Activated T-cell treated with anti-CD3 and anti-CD28 coated beads, Interleukin-2, amount 50 U/mL, for 72 hours (primary cell): ENCODE results near the gene CDH10. TPM values are rescaled to one million over a fixed set of nuclear protein-coding genes. Genes with fewer than 3 reads are reported as not detected.

Source experiments
- ATAC-seq, 2 donors: fragments of 150-1000 bp; cut with Tn5 transposase; replicated peaks in 1 of 2; 2 replicates each; pipeline ENCODE4 v1.10.0; 2021; ENCODE audit warnings: moderate library complexity in 2 of 2, mild to moderate bottlenecking in 1 of 2
- DNase-seq, 2 donors: peaks; one replicate each; pipeline ENCODE4 v3.0.0; 2021 to 2022; ENCODE audit warnings: mixed read lengths in 1 of 2
- H3K27ac Mint-ChIP-seq: one replicate; pipeline ENCODE4 v1.8.0; 2022; ENCODE audit warnings: mild to moderate bottlenecking, moderate library complexity, mixed read lengths
- H3K27me3 Mint-ChIP-seq: one replicate; pipeline ENCODE4 v1.8.0; 2022; ENCODE audit warnings: low read depth, mixed read lengths
- H3K36me3 Mint-ChIP-seq, 2 donors: one replicate each; pipeline ENCODE4 v1.8.0; 2022; ENCODE audit warnings: mixed read lengths in 2 of 2, mild to moderate bottlenecking in 1 of 2; ENCODE audit not compliant: insufficient read depth in 2 of 2
- H3K4me1 Mint-ChIP-seq: one replicate; pipeline ENCODE4 v1.8.0; 2022; ENCODE audit warnings: low read depth, mixed read lengths
- H3K4me3 Mint-ChIP-seq, 2 donors: one replicate each; pipeline ENCODE4 v1.8.0; 2022; ENCODE audit warnings: mild to moderate bottlenecking in 2 of 2, mixed read lengths in 2 of 2, moderate library complexity in 2 of 2
- H3K9me3 Mint-ChIP-seq, 2 donors: one replicate each; pipeline ENCODE4 v1.8.0; 2022; ENCODE audit warnings: mixed read lengths in 2 of 2
- total RNA-seq, 2 donors: library from RNA; stranded (reverse); gene quantifications; one replicate each; pipeline ENCODE4 v1.2.3, GENCODE V29; 2022

CDH10 gene
- total RNA-seq, 2 donors from 2014 or later, result not detected

DNA sequence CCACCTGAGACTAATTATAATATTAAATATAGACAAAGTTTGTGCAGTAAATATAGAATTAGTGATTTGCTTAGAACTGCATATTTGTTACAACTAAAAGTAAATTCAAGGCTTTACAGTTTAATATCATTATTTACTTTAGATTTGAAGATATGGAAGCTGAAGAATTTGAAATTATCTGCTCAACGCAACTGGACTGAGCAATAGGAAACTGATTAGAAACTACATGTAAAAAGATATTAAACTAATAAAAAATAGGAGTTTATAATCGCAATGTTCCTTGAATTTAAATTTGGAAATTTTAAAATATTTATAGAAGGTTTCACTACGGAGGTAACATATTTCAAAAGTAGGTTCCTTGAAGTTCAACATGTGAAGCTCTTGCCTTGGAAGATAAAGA is 55.2 kb downstream of the CDH10 start:
- DNase-seq, result no peak
- H3K36me3 Mint-ChIP-seq, result no peaks in the 10 kb centered on the region
- no peak for ATAC-seq
- H3K27me3 Mint-ChIP-seq, result no peaks in the 10 kb centered on the region
- peaks cover 3 to 7% of the 10 kb centered on the region in 2 donors for H3K9me3 Mint-ChIP-seq
- no peaks in the 10 kb centered on the region for H3K4me1 Mint-ChIP-seq
- no peak overlapping the region for H3K27ac Mint-ChIP-seq
- H3K4me3 Mint-ChIP-seq, result no peak overlapping the region

DNA sequence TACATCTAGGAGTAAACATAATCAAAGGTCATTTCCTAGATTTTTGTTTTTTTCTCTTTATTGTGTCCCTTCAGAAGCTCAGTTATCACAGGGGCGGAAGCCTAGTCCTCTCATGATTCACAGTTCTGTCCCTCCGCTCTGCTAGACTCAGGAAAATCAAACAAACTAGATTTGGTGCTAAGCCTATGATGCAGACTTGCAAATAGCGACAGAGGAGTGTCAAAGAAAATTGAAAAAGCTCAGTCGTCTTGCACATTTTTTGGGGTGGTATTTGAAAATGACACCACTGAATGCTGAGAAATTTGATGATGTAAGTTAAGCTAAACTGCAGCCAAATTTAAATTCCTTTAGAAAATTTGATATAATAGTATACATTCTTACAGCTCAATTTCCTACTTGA is 59.0 kb downstream of the CDH10 start:
- Mint-ChIP-seq H3K9me3 (peaks cover 8 to 9% of the 10 kb centered on the region in 2 donors), H3K27me3 (no peaks in the 10 kb centered on the region), H3K4me3 (no peak overlapping the region), H3K27ac (no peak overlapping the region), H3K4me1 (no peaks in the 10 kb centered on the region), H3K36me3 (no peaks in the 10 kb centered on the region)
- DNase-seq (no peak), ATAC-seq (no peak)

DNA sequence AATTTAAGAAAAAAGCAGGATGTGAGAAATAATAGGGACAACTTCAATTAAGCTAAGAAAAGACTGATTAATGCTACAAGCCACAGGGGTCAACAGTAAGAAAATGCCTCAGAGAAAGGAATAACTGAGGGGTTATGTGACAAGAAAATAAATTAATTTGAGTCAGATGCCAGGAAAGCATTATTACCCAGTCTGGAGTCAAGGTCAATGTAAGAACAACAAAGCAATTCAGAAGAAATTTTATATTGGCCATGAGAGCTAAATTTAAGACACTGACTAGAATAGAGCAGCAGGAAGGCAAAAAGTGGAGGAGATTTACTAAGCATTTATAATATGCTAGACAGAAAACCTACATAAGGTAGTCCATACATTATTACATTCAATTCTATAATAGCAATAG is 73.5 kb downstream of the CDH10 start:
- H3K27me3 Mint-ChIP-seq, result no peaks in the 10 kb centered on the region
- H3K4me3 Mint-ChIP-seq, result no peak overlapping the region
- ATAC-seq (no peak), DNase-seq (no peak)
- H3K9me3 Mint-ChIP-seq, result peaks cover 1 to 4% of the 10 kb centered on the region in 2 donors
- H3K36me3 Mint-ChIP-seq, result no peaks in the 10 kb centered on the region
- H3K27ac Mint-ChIP-seq, result no peak overlapping the region
- no peaks in the 10 kb centered on the region for H3K4me1 Mint-ChIP-seq

DNA sequence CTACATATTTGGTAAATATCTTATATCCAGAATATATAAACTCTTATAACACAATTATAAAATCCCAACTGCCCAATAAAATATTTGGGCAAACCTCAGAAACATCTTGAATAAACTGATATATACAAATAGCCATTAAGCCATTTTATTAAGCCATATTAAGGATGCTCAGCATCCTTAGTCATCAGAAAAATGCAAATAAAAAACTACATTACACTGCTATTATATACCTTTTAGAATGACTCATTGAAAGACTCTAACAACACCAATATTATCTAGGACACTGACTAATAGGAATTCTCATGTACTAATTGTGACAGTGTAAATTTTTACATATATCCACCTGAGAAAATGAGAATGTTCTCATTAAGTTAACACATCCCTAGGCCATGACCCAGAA is 77.8 kb downstream of the CDH10 start:
- no peak overlapping the region for H3K27ac Mint-ChIP-seq
- ATAC-seq (no peak), DNase-seq (no peak)
- no peak overlapping the region for H3K4me3 Mint-ChIP-seq
- H3K36me3 Mint-ChIP-seq, result no peaks in the 10 kb centered on the region
- no peaks in the 10 kb centered on the region for H3K4me1 Mint-ChIP-seq
- peaks cover 4 to 6% of the 10 kb centered on the region in 2 donors for H3K9me3 Mint-ChIP-seq
- H3K27me3 Mint-ChIP-seq, result no peaks in the 10 kb centered on the region

DNA sequence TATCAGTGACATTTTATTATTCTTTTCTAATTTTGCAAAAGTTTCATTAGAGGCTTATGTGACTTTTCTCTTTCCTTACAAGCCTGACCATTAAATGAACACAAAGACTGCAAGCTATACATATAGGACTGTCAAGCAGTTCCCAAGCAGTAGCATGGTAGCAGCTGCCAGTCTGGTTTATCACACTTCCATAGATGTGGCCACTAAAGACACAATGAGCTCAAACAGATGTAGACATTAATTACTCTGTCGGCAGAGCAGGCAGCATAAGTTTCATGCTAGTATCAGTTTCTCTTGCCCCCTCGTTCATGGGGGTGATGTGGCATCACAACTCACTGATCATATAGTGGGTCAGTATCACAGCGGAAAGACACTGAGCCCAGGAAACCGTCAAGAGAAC is 89.5 kb downstream of the CDH10 start:
- ATAC-seq (no peak), DNase-seq (no peak)
- H3K4me3 Mint-ChIP-seq, result no peak overlapping the region

DNA sequence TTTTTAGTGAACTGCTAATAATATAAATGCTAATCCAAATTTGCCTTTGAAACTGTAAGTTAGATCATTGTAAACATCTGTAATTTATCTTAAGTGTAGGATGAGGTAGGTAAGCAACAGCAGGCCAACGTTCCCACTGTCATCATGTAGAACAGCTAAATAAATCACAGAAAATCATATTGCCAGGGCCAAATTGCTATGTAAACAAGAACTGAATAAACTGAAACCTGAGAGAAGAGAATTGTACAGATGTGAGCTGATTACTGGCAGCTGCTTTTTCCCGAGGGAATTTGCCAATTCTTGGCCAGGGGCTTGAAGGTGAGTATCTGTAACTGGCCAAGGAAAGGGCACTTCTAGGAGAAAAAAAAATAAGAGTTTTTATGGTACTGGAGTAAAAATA is 97.6 kb downstream of the CDH10 start:
- H3K4me1 Mint-ChIP-seq, result no peaks in the 10 kb centered on the region

More for the DNA sequence above, 89.5 kb downstream of the CDH10 start:
- H3K36me3 Mint-ChIP-seq, result no peaks in the 10 kb centered on the region
- H3K9me3 Mint-ChIP-seq, result peaks cover 1 to 10% of the 10 kb centered on the region in 2 donors
- H3K27ac Mint-ChIP-seq, result no peak overlapping the region
- no peaks in the 10 kb centered on the region for H3K4me1 Mint-ChIP-seq
- H3K27me3 Mint-ChIP-seq, result no peaks in the 10 kb centered on the region

DNA sequence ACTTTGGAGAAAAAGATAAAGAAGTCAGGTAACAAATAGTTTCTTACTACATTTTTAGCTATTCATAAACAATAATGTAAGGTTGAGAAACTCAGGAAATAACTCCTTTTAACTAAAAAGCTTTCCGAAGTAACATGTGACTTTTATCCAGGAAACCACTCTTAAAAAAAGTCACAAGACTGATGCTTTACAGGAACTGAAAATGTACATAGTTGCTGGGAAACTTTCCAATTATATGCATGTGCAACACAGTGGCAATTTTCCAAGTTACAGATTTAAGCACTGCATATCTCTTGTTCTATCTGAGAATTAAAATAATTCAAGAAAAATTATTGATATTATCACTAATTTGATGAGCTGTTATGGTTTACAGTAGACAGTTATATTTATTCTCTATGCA is 105.2 kb downstream of the CDH10 start:
- no peak overlapping the region for H3K4me3 Mint-ChIP-seq

More for the DNA sequence above, 97.6 kb downstream of the CDH10 start:
- H3K36me3 Mint-ChIP-seq, result peaks cover 0 to 2% of the 10 kb centered on the region in 2 donors
- no peaks in the 10 kb centered on the region for H3K27me3 Mint-ChIP-seq
- peaks cover 0 to 12% of the 10 kb centered on the region in 2 donors for H3K9me3 Mint-ChIP-seq
- ATAC-seq, result no peak
- no peak overlapping the region for H3K4me3 Mint-ChIP-seq
- no peak overlapping the region for H3K27ac Mint-ChIP-seq
- no peak for DNase-seq

DNA sequence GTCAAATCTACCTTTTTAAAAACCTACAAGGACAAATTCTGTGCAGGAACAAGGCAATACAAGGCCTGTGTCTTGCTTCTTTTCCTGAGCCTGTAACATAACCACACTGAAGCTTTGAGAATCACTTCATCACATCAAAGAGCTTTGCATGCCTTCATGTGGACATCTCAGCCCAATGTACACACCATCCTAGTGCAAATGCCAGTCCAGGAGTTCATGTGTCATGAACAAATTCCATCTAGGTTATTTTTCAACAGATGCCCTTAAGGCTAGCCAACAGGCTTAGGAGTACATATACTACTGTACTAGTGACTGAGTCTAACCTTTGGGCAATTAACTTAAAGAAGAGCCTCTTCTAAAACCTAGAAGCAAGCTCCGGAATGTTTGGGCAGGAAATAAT is 106.4 kb downstream of the CDH10 start:
- Mint-ChIP-seq H3K27ac (no peak overlapping the region), H3K4me1 (no peaks in the 10 kb centered on the region), H3K27me3 (no peaks in the 10 kb centered on the region), H3K36me3 (no peaks in the 10 kb centered on the region), H3K4me3 (no peak overlapping the region), H3K9me3 (peaks cover 0 to 3% of the 10 kb centered on the region in 2 donors)
- no peak for ATAC-seq
- DNase-seq, result no peak

More for the DNA sequence above, 105.2 kb downstream of the CDH10 start:
- DNase-seq (no peak), ATAC-seq (no peak)
- no peak overlapping the region for H3K27ac Mint-ChIP-seq
- no peaks in the 10 kb centered on the region for H3K4me1 Mint-ChIP-seq
- no peaks in the 10 kb centered on the region for H3K36me3 Mint-ChIP-seq
- no peaks in the 10 kb centered on the region for H3K27me3 Mint-ChIP-seq
- H3K9me3 Mint-ChIP-seq, result peaks cover 2 to 3% of the 10 kb centered on the region in 2 donors

DNA sequence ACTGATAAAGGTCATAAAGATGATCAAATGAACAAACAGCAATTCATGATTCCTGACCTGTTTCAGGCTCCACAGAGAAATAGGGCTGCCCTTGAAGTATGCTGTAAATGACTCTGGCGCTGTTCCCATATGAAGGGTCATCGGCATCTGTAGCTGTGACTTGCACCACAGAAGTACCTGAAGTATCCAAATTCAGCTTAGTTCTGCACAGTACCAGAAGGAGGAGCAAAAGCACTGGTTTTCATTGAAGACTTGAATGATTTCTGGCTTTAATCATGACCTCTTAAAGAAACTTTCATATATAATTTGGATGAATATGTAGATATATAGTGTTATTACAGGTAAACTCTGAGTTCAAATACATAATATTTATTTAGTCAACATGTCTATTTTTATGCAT is 109.1 kb downstream of the CDH10 start:
- no peak overlapping the region for H3K27ac Mint-ChIP-seq
- DNase-seq (no peak), ATAC-seq (no peak)
- H3K4me1 Mint-ChIP-seq, result no peaks in the 10 kb centered on the region
- H3K9me3 Mint-ChIP-seq, result peaks cover 2 to 6% of the 10 kb centered on the region in 2 donors
- H3K36me3 Mint-ChIP-seq, result no peaks in the 10 kb centered on the region
- no peaks in the 10 kb centered on the region for H3K27me3 Mint-ChIP-seq
- H3K4me3 Mint-ChIP-seq, result no peak overlapping the region

DNA sequence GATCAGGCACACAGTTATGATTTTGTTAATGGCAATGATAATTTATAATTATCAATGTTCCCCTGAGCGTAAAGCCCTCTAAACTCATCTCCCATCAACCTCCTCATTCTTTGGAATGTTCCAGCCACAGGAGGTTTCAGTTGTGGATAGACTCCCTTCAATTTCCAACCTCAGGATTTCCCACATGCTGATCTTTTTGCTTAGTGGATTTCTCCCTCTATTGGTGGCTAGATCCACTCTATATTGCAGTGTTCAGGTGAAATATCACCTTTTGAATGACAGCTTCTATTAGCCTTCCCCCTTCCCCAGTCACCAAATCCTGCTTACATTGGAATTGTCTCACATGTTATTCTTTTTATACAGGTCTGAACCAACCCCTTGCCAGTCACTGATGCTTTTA is 113.9 kb downstream of the CDH10 start:
- H3K27me3 Mint-ChIP-seq, result no peaks in the 10 kb centered on the region
- no peak overlapping the region for H3K4me3 Mint-ChIP-seq
- H3K27ac Mint-ChIP-seq, result no peak overlapping the region
- peaks cover 6 to 9% of the 10 kb centered on the region in 2 donors for H3K9me3 Mint-ChIP-seq
- H3K36me3 Mint-ChIP-seq, result no peaks in the 10 kb centered on the region
- no peak for ATAC-seq
- no peaks in the 10 kb centered on the region for H3K4me1 Mint-ChIP-seq
- DNase-seq, result no peak

DNA sequence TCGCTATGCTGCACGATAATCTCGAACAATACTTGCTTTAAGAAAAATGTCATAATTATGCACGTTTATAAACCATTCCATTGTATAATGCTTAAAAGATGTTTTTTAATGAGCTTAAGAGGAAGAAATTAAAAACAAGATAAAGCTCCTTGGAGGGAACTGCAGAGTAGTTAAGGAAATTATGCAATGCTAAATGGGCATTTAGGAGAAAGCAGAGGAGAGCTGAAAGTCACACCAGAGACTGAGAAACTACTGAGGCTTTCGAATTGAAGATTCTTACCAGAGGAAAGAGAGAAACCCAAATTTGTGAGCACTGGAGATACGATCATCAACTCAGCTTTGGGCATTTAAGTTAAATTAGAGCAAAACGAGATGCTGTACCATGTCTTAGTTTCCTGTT is 119.4 kb downstream of the CDH10 start:
- ATAC-seq, result no peak
- no peak for DNase-seq
- H3K36me3 Mint-ChIP-seq, result no peaks in the 10 kb centered on the region

DNA sequence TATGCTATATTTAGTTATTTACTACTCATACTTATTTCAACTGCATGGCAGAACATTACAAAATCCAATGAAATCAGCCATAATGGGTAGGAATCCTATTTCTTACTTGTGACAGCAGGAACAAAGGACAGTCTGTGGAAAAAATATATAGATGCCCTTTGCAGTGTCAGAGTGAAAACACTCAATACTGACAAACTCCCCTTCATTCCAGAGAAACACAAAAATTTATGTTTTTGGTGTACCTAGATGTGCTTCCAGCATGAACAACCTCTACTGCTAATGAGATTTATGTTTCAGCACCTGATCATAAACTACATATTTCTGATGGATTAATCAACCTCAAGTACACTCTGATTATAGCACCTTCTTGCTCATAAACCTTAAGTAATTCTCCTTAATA is 132.4 kb downstream of the CDH10 start:
- ATAC-seq, result no peak

More for the DNA sequence above, 119.4 kb downstream of the CDH10 start:
- Mint-ChIP-seq H3K27me3 (no peaks in the 10 kb centered on the region), H3K9me3 (peaks cover 0 to 7% of the 10 kb centered on the region in 2 donors), H3K4me3 (no peak overlapping the region), H3K4me1 (no peaks in the 10 kb centered on the region), H3K27ac (no peak overlapping the region)

DNA sequence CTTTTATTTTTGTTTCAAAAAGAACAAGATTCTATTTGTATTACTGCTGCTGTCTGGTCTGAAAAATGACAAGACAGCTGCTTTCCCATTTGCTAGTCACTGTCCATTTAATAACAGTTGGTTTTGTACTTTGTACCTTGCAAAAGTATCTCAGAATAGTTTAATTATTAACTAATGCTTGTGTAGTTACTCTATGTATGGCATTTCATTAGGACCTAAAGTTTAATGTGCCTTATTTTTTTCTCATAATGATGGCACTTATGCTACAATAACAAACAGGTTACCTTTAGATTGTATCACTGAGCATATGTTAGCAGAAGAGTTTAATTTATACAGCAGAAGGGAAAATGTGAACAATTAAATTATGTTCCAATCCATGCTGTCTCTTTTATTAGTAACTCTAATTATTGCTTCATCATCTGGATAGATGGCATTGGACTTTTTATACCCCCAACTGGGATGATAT is 134.2 kb downstream of the CDH10 start:
- Mint-ChIP-seq H3K4me1 (no peaks in the 10 kb centered on the region), H3K27ac (no peak overlapping the region), H3K27me3 (no peaks in the 10 kb centered on the region), H3K9me3 (peaks cover 2 to 11% of the 10 kb centered on the region in 2 donors), H3K4me3 (no peak overlapping the region), H3K36me3 (no peaks in the 10 kb centered on the region)
- DNase-seq (no peak), ATAC-seq (no peak)

More for the DNA sequence above, 132.4 kb downstream of the CDH10 start:
- Mint-ChIP-seq H3K36me3 (peaks cover 0 to 2% of the 10 kb centered on the region in 2 donors), H3K27me3 (no peaks in the 10 kb centered on the region), H3K4me3 (no peak overlapping the region), H3K9me3 (peaks cover 3 to 9% of the 10 kb centered on the region in 2 donors), H3K27ac (no peak overlapping the region), H3K4me1 (no peaks in the 10 kb centered on the region)
- no peak for DNase-seq

DNA sequence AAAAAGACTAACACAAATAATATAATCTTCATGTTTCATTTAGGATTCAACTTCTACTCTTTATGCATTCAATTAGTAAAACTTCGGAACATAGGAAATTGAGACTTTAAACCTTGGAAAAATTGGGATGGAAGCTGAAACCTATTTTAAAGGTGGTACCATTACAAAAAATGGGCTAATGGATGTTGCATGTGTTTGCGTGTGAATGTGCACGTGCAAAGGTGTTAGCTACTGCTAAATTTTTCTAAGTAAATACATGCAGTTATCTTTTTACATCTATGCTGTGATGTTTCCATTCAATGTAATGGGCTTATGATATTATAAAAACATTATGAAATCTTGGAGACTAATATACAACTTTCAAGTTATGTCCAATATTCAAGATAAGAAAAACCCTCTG is 134.8 kb downstream of the CDH10 start:
- no peak for ATAC-seq
- no peak for DNase-seq
- Mint-ChIP-seq H3K9me3 (peaks cover 1 to 11% of the 10 kb centered on the region in 2 donors), H3K27ac (no peak overlapping the region), H3K36me3 (no peaks in the 10 kb centered on the region), H3K4me3 (no peak overlapping the region), H3K27me3 (no peaks in the 10 kb centered on the region), H3K4me1 (no peaks in the 10 kb centered on the region)
